Neural progenitor cell (in vitro differentiated cells): Measurements from ENCODE around the gene WDR77.

Experiments used
- CTCF ChIP-seq: fragments of 200-600 bp; sonication (generic); IDR thresholded peaks from 2 replicates; pipeline ENCODE4 v1.5.1; 2017; ENCODE audit warnings: antibody characterized with exemption, mild to moderate bottlenecking
- EZH2 ChIP-seq: fragments of 200-600 bp; sonication (generic); IDR thresholded peaks from 2 replicates; pipeline ENCODE4 v1.6.1; 2017; ENCODE audit warnings: antibody characterized with exemption, mild to moderate bottlenecking, moderate library complexity
- EZH2phosphoT487 ChIP-seq: fragments of 200-600 bp; sonication (generic); IDR thresholded peaks from 2 replicates; pipeline ENCODE4 v1.6.1; 2017; ENCODE audit warnings: antibody characterized with exemption

- TF ChIP-seq CTCF (no peak), EZH2phosphoT487 (no peak), EZH2 (no peak)
Measured at GRCh38 chr1:111465754-111466153, 16.7 kb upstream of the WDR77 start.
